Measurements from ENCODE around the gene ST7L. TPM values are rescaled to one million over a fixed set of nuclear protein-coding genes. Genes with fewer than 3 reads are reported as not detected.

Gene ST7L
- total and polyA plus RNA-seq, 2 experiments from 2014 or later: 9.2 to 14.2 TPM

- WGBS (ENCODE audit: low lambda C conversion rate, missing lambda C conversion rate): 77% methylated on average over 1 of the region's 1 CpG
- Histone ChIP-seq H3K79me2 (no peaks in the 10 kb centered on the region), H3K27me3 (no peaks in the 10 kb centered on the region), H2AFZ (no peak overlapping the region), H3K9me3 (ENCODE audit: low read depth) (no peaks in the 10 kb centered on the region), H3K9me2 (replicated peaks; ENCODE audit: insufficient read depth) (no peaks in the 10 kb centered on the region), H4K20me1 (ENCODE audit: insufficient read depth, poor library complexity, severe bottlenecking) (no peaks in the 10 kb centered on the region), H3K36me3 (replicated peaks; ENCODE audit: insufficient read depth, low read depth) (no peaks in the 10 kb centered on the region), H3K4me3 (no peak overlapping the region), H3K4me2 (no peak overlapping the region), H3K4me1 (ENCODE audit: insufficient read depth) (no peaks in the 10 kb centered on the region), H3K27ac (peak overlapping the region; percentile 1)
- DNase-seq (ENCODE audit: low spot score): no peak
- TF ChIP-seq EZH2phosphoT487 (IDR thresholded peaks at IDR 0.05; ENCODE audit: low read depth, severe bottlenecking, unreplicated experiment): no peak
- no peak for TF ChIP-seq EZH2 (IDR thresholded peaks at IDR 0.05; ENCODE audit: borderline replicate concordance)
- no peak for TF ChIP-seq CTCF (IDR thresholded peaks at IDR 0.05; ENCODE audit: poor library complexity)
Observed at GRCh38 chr1:112564081-112564480, 54.9 kb downstream of the ST7L start.

GRCh38 chr1:112563341-112563740, 55.6 kb downstream of the ST7L start:
- Histone ChIP-seq H2AFZ (no peak overlapping the region), H3K36me3 (replicated peaks; ENCODE audit: insufficient read depth, low read depth) (no peaks in the 10 kb centered on the region), H3K9me2 (replicated peaks; ENCODE audit: insufficient read depth) (no peaks in the 10 kb centered on the region), H3K27me3 (no peaks in the 10 kb centered on the region), H3K4me1 (ENCODE audit: insufficient read depth) (no peaks in the 10 kb centered on the region), H4K20me1 (ENCODE audit: insufficient read depth, poor library complexity, severe bottlenecking) (no peaks in the 10 kb centered on the region), H3K4me3 (no peak overlapping the region), H3K27ac (no peak overlapping the region), H3K79me2 (no peaks in the 10 kb centered on the region), H3K9me3 (ENCODE audit: low read depth) (no peaks in the 10 kb centered on the region), H3K4me2 (no peak overlapping the region)
- TF ChIP-seq CTCF (IDR thresholded peaks at IDR 0.05; ENCODE audit: poor library complexity): no peak
- TF ChIP-seq EZH2phosphoT487 (IDR thresholded peaks at IDR 0.05; ENCODE audit: low read depth, severe bottlenecking, unreplicated experiment): no peak
- TF ChIP-seq EZH2 (IDR thresholded peaks at IDR 0.05; ENCODE audit: borderline replicate concordance): no peak
- no peak for DNase-seq (ENCODE audit: low spot score)

- no peaks in the 10 kb centered on the region for H4K20me1 ChIP-seq (ENCODE audit: insufficient read depth, poor library complexity, severe bottlenecking)
- H3K27ac ChIP-seq: no peak overlapping the region
- H3K9me3 ChIP-seq (ENCODE audit: low read depth): no peaks in the 10 kb centered on the region
- no peak overlapping the region for H3K4me2 ChIP-seq
- H3K27me3 ChIP-seq: no peaks in the 10 kb centered on the region
- no peaks in the 10 kb centered on the region for H3K36me3 ChIP-seq (replicated peaks; ENCODE audit: insufficient read depth, low read depth)
- H3K79me2 ChIP-seq: no peaks in the 10 kb centered on the region
- H3K9me2 ChIP-seq (replicated peaks; ENCODE audit: insufficient read depth): no peaks in the 10 kb centered on the region
- 68% methylated on average over 3 of the region's 3 CpGs for WGBS (ENCODE audit: low lambda C conversion rate, missing lambda C conversion rate)
- H3K4me3 ChIP-seq: no peak overlapping the region
- H3K4me1 ChIP-seq (ENCODE audit: insufficient read depth): no peaks in the 10 kb centered on the region
- no peak for DNase-seq (ENCODE audit: low spot score)
- no peak overlapping the region for H2AFZ ChIP-seq
- TF ChIP-seq CTCF (IDR thresholded peaks at IDR 0.05; ENCODE audit: poor library complexity) (no peak), EZH2 (IDR thresholded peaks at IDR 0.05; ENCODE audit: borderline replicate concordance) (no peak), EZH2phosphoT487 (IDR thresholded peaks at IDR 0.05; ENCODE audit: low read depth, severe bottlenecking, unreplicated experiment) (no peak)
Observed at GRCh38 chr1:112558634-112559033, 60.3 kb downstream of the ST7L start.

GRCh38 chr1:112557385-112557784, 61.6 kb downstream of the ST7L start:
- Histone ChIP-seq H4K20me1 (ENCODE audit: insufficient read depth, poor library complexity, severe bottlenecking) (no peaks in the 10 kb centered on the region), H3K27ac (no peak overlapping the region), H3K4me2 (no peak overlapping the region), H3K9me2 (replicated peaks; ENCODE audit: insufficient read depth) (no peaks in the 10 kb centered on the region), H3K4me1 (ENCODE audit: insufficient read depth) (no peaks in the 10 kb centered on the region), H3K9me3 (ENCODE audit: low read depth) (no peaks in the 10 kb centered on the region), H3K36me3 (replicated peaks; ENCODE audit: insufficient read depth, low read depth) (no peaks in the 10 kb centered on the region), H2AFZ (no peak overlapping the region), H3K4me3 (no peak overlapping the region), H3K27me3 (no peaks in the 10 kb centered on the region), H3K79me2 (no peaks in the 10 kb centered on the region)
- 72% methylated on average over 1 of the region's 1 CpG for WGBS (ENCODE audit: low lambda C conversion rate, missing lambda C conversion rate)
- TF ChIP-seq CTCF (IDR thresholded peaks at IDR 0.05; ENCODE audit: poor library complexity) (no peak), EZH2phosphoT487 (IDR thresholded peaks at IDR 0.05; ENCODE audit: low read depth, severe bottlenecking, unreplicated experiment) (no peak), EZH2 (IDR thresholded peaks at IDR 0.05; ENCODE audit: borderline replicate concordance) (no peak)
- no peak for DNase-seq (ENCODE audit: low spot score)
